Embryonic facial prominence (tissue), 1 donor: ENCODE data around the gene SIX1.

Experiments
- DNase-seq: peaks from one replicate; pipeline ENCODE4 v3.0.0-alpha.2; 2016; ENCODE audit errors: extremely low spot score

SIX1 gene

GRCh38 chr14:60648934-60649874 lies at the start of gene SIX1:
TSS of gene SIX1 (minus strand) at chr14:60649477. CDS start at chr14:60649189, 288 bp downstream.
- DNase-seq, result no peak

GRCh38 chr14:60695327-60695726 lies 46.0 kb upstream of the SIX1 start:
- DNase-seq, result no peak

- no peak for DNase-seq
Observed at GRCh38 chr14:60691383-60692113, 42.3 kb upstream of the SIX1 start.

GRCh38 chr14:60686865-60687264 lies 37.6 kb upstream of the SIX1 start:
- DNase-seq, result no peak

GRCh38 chr14:60684203-60684602 lies 34.9 kb upstream of the SIX1 start:
- no peak for DNase-seq

GRCh38 chr14:60681271-60681670 lies 32.0 kb upstream of the SIX1 start:
- no peak for DNase-seq

GRCh38 chr14:60680511-60680910 lies 31.2 kb upstream of the SIX1 start:
- DNase-seq, result no peak

GRCh38 chr14:60679566-60680258 lies 30.4 kb upstream of the SIX1 start:
- no peak for DNase-seq

- DNase-seq, result no peak
Observed at GRCh38 chr14:60677701-60678100, 28.4 kb upstream of the SIX1 start.

GRCh38 chr14:60670989-60671388 lies 21.7 kb upstream of the SIX1 start:
- DNase-seq, result no peak

GRCh38 chr14:60668431-60669112 lies 19.3 kb upstream of the SIX1 start:
- no peak for DNase-seq

- no peak for DNase-seq
Observed at GRCh38 chr14:60665177-60665550, 15.9 kb upstream of the SIX1 start.

GRCh38 chr14:60662982-60663381 lies 13.7 kb upstream of the SIX1 start:
- no peak for DNase-seq

- DNase-seq, result peak; percentile 4
Observed at GRCh38 chr14:60661721-60662120, 12.4 kb upstream of the SIX1 start.

- peak; percentile 5 for DNase-seq
Observed at GRCh38 chr14:60658909-60659585, 9.8 kb upstream of the SIX1 start.

GRCh38 chr14:60658211-60658690 lies 9.0 kb upstream of the SIX1 start:
- DNase-seq, result no peak

GRCh38 chr14:60657456-60658210 lies 8.4 kb upstream of the SIX1 start:
- DNase-seq, result no peak

GRCh38 chr14:60656686-60657455 lies 7.6 kb upstream of the SIX1 start:
- DNase-seq, result peak; percentile 6

- no peak for DNase-seq
Observed at GRCh38 chr14:60655898-60656685, 6.8 kb upstream of the SIX1 start.
